Epidermal melanocyte (primary cell): ENCODE results near the gene CYTL1.

Experiments used
- DNase-seq: peaks from one replicate; pipeline ENCODE4 v3.0.0; 2011; ENCODE audit warnings: low spot score; ENCODE audit not compliant: insufficient read length

CYTL1 gene

GRCh38 chr4:4971796-4972195 lies 47.5 kb downstream of the CYTL1 start:
- no peak for DNase-seq

GRCh38 chr4:4969298-4969697 lies 50.0 kb downstream of the CYTL1 start:
- no peak for DNase-seq

GRCh38 chr4:4968161-4968725 lies 51.0 kb downstream of the CYTL1 start:
- DNase-seq, result no peak
